Epithelial cell of prostate (primary cell): Measurements from ENCODE around the gene GASK1B.

ENCODE experiments used
- DNase-seq: peaks from one replicate; pipeline ENCODE4 v3.0.0-alpha.2; 2011; ENCODE audit warnings: low read depth, low spot score
- H3K27ac ChIP-seq: fragments of 450-650 bp; 2 replicates; pipeline ENCODE4 v1.5.1; 2017; ENCODE audit warnings: mild to moderate bottlenecking

GASK1B gene

DNA sequence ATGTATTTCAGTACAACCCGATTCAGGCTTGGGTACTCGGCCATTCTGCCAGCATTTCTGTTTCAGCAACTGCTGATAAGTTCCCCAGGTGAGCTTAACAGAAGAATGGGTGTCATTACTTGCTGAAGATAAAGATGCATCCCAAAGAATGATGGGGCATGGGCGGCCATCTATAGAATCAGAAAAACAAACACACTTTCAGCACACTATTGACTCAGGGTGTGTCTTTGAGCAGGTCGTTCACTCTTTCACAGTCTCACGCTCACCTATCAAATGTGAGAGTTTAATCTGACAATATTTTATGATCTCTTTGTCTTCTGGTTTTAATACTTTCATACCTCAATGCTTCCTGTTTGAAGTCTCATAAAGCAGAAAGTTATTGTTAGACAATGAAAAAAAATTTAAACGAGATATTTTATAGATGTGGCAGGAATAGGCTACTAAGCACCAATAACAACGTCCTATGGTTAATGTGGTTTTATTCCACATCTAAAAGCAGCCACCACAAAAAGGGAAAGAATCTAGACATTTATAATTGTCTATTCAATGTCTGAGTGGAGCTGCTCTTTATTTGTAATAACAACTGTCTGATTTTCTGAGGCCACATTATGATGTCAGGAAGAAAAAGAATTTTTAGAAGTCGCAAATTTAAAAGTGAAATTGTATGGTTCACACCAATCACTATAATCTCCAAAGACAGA is 17.0 kb downstream of the GASK1B start:
- no peak for DNase-seq
- H3K27ac ChIP-seq, result no peak overlapping the region

DNA sequence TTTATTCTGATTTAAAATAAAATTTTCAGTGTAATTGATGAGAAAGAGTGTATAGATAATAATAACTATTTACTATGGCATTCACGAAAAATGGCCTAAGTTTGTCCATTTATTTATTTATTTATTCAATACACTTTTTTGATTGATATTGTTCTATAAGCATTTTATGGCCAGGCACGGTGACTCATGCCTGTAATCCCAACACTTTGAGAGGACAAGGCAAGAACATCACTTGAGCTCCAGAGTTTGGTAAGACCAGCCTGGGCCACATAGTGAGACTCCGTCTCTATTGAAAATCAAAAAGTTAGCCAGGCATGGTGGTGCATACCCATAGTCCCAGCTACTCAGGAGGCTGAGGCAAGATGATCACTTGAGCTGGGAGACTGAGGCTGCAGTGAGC is 25.7 kb downstream of the GASK1B start:
- no peak overlapping the region for H3K27ac ChIP-seq
- DNase-seq, result no peak

DNA sequence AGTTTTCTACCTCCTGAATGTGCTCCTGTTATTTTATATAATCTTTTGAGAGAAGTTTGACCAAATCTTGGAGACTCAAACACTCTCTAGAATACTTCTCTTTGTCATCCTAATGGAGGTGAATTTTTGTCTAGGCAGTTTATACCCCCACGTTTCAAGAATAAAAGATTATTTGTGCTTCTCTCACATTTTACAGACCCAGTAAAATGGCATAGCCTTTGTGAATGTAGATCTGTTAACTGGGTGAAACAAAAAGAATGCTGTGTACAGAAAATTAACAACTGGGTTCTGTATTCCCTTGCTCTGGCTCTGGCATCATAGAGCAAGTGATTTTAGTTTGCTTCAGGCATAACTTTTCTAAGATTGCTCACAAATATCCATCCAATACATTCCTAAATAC is 26.1 kb downstream of the GASK1B start:
- no peak for DNase-seq
- H3K27ac ChIP-seq, result no peak overlapping the region

DNA sequence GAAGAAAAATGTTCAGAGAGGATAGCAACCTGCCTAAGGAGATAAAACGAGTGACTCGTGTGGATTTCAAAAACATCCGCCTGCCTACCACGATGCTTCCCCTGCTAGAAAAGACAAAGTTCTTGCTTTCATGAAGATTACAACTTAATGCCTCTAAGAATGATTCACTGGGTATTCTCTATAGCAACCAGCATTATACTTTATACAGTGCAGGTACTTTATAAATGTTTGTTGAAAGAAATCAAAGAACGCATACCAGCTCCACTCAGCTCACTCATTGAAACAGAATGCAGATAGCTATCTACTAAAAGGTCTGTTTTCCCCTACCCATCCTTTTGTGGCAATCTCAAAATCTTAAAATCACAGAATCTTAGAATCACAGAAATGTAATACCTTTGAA is 33.7 kb downstream of the GASK1B start:
- no peak for DNase-seq
- no peak overlapping the region for H3K27ac ChIP-seq

DNA sequence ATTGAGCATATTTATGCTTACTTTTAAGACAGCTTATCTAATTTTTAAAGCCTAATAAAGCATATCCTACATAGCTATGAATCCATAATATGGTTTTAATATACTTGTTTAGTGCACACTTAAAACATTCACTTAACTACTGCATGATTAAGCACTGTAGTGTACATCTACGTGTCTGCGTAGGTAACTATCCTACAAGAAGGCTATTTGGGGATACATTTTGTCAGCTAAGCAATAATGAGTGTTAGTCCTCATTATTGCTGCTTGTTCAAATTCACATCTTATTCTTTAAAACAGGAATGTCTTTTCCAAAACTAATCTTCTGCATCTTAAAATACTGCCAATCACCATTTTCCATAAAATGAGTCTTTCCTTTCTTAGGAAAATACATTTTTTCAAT is 38.6 kb downstream of the GASK1B start:
- no peak overlapping the region for H3K27ac ChIP-seq
- no peak for DNase-seq

DNA sequence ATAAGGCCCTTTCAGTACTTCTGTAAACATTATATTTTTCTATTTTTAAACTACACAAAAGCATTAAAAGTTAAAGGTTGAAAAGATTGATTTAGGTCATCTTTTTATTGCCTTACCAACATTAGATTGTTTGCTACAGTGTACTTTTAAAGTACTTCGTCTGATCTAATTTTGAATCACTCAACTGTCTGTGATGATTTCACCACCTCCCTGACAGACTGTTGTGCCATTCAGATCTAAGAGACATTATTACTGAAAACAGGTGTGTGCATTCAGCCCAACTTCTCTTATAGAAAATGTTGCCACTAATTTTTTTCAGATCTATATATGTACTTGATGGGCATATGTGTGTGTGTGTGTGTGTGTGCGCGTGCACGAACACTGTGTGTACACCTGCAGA is 39.3 kb downstream of the GASK1B start:
- no peak for DNase-seq
- no peak overlapping the region for H3K27ac ChIP-seq

DNA sequence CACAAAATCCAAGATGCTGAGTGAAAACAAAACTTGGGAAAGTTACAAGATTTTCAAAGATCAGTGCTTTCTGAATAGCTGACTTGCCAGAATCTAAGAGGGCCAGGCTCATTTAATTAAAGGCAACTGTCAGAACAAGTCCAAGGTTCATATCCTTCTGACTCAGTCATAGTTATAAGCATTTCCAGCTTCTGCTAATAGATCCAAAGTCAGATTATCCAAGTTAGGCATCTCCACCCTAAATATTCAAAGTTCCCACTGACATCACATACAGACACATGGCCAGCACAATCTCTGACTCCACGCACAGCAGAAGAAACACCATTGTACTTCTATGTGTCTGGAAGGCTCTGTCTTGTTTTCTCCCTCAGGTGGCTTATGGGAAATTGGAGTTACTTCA is 41.8 kb downstream of the GASK1B start:
- H3K27ac ChIP-seq, result no peak overlapping the region
- DNase-seq, result no peak

DNA sequence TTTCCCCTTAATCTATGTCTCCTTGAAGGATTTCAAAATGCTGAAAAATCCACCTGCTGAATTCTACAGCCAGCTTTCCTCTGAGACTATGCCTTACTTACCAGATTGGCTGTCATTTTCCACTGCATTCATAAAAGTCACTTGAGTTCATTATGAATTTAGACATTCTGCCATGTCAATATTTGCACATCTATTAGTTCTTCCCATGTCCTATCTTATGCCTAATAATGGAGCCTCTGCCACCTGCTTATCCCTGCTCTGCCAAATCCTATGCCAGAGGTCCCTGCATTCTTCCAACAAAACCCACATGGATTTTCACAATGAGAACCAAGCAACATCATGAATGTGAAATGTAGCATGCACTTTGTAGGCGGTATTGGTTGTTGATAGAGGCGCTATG is 42.6 kb downstream of the GASK1B start:
- DNase-seq, result no peak
- no peak overlapping the region for H3K27ac ChIP-seq

DNA sequence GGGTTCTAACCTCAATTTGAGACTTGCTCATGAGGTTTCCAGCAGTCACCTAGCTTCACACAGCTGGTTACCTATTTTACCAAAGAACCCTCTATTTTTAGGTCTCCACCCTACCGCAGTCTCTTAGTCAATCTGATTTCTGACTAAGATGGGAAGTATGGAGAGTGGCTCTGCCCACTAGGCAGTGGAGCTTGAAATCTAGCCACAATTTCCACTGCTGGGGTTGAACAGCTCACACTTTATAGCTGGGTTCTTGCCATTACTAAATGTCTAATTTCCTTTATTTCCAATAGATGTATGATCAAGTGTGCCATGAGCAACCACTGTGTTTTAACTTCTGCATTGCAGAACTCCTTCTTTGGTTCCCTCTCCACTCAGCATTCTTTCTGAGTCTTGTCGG is 43.1 kb downstream of the GASK1B start:
- no peak for DNase-seq
- no peak overlapping the region for H3K27ac ChIP-seq

DNA sequence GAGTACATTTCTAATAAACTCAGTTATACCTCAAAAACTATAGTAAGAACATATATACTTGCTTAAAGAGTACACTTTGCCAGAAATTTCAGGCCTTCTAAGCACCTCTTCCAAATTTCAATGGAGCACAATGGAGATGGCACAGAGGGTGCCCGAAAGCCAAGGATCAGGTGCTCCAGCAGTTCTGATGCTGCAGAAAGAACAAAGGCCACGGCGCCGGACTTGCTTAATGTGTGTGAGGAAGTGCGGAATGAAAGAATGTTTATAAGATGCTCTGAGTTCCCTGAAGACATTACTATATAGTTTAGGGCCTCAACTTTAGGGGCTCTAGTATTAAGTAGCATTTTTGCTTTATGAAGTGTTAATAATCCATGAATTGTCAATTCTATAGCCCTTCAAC is 44.3 kb downstream of the GASK1B start:
- no peak for DNase-seq
- no peak overlapping the region for H3K27ac ChIP-seq

DNA sequence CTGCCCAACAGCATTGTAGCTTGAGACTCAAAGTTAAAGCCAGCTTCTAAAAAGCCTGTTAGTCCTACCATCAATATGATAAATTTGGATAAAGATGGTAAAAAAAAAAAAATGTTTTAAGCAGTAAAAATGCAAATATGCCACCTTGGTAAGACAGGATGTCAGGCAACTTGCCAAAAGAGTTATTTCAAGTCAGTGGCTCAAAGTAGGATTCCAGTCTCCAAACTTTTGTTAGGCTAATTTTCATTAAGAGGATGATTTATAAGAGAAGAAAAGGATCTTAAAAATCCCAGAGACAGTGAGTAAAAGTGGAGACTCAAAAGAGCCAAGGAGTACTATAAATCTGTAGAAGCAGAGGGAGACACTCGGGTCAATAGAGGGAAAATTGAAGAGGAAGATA is 47.5 kb downstream of the GASK1B start:
- no peak for DNase-seq
- no peak overlapping the region for H3K27ac ChIP-seq
